Measurements from ENCODE around the gene DPYD. TPM values are rescaled to one million over a fixed set of nuclear protein-coding genes. Genes with fewer than 3 reads are reported as not detected.

The DPYD gene
- total RNA-seq, 1 experiment from 2014 or later: 0.46 TPM

DNA sequence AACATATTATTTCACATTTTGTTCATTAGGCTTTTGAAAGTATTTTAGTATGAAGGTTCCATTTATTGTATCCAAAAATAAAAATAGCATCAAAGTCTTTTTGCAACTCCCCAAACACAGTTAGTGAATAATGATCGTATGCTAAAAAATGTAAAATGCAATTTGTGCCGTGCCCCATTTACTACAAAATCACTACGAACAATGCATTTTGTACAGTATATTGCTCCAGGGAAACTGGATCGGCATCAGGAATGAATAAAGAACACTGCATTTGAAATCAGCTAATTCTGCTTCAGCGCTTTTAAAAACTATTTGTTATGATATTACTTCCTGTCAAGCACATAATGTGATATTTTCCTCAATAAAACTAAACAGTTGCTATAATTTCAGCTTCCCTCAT lies 547.8 kb downstream of the DPYD start (continued):
- TF ChIP-seq, protein P1, sequence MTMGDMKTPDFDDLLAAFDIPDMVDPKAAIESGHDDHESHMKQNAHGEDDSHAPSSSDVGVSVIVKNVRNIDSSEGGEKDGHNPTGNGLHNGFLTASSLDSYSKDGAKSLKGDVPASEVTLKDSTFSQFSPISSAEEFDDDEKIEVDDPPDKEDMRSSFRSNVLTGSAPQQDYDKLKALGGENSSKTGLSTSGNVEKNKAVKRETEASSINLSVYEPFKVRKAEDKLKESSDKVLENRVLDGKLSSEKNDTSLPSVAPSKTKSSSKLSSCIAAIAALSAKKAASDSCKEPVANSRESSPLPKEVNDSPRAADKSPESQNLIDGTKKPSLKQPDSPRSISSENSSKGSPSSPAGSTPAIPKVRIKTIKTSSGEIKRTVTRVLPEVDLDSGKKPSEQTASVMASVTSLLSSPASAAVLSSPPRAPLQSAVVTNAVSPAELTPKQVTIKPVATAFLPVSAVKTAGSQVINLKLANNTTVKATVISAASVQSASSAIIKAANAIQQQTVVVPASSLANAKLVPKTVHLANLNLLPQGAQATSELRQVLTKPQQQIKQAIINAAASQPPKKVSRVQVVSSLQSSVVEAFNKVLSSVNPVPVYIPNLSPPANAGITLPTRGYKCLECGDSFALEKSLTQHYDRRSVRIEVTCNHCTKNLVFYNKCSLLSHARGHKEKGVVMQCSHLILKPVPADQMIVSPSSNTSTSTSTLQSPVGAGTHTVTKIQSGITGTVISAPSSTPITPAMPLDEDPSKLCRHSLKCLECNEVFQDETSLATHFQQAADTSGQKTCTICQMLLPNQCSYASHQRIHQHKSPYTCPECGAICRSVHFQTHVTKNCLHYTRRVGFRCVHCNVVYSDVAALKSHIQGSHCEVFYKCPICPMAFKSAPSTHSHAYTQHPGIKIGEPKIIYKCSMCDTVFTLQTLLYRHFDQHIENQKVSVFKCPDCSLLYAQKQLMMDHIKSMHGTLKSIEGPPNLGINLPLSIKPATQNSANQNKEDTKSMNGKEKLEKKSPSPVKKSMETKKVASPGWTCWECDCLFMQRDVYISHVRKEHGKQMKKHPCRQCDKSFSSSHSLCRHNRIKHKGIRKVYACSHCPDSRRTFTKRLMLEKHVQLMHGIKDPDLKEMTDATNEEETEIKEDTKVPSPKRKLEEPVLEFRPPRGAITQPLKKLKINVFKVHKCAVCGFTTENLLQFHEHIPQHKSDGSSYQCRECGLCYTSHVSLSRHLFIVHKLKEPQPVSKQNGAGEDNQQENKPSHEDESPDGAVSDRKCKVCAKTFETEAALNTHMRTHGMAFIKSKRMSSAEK (CRISPR knock-in tag; IDR thresholded peaks at IDR 0.05; ENCODE audit: borderline replicate concordance): no peak
- TF ChIP-seq ZNF423 (CRISPR knock-in tag; IDR thresholded peaks at IDR 0.05) (no peak), ZNF263 (CRISPR knock-in tag; IDR thresholded peaks at IDR 0.05; ENCODE audit: low read depth) (no peak), PRRX2 (CRISPR knock-in tag; IDR thresholded peaks at IDR 0.05) (no peak), TCF7 (CRISPR knock-in tag; IDR thresholded peaks at IDR 0.05; ENCODE audit: low read depth) (no peak), NR2C2 (CRISPR knock-in tag; IDR thresholded peaks at IDR 0.05) (no peak), GTF2I (CRISPR knock-in tag; conservative IDR thresholded peaks at IDR 0.05) (no peak)

DNA sequence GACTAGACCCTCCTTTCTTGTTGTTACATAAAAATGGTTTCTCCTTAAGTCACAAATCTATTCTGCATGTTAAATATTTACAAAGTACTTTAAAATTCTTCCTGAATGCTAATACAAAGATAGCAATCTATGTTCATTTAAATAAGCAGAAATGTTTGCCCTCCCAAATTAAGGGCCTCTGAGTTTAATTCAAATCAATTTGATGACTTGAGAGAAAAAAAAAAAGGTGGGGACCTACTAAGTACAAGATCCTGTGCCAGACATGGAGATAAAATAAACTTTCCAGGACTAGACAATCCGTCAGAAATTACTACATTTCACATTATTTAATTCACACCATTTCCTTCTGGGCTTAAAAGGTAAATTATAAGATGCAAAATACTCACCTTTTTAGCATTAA lies 548.3 kb downstream of the DPYD start:
- POLR2A ChIA-PET: no interaction called here
- DNase-seq (ENCODE audit: low spot score) (no peak), ATAC-seq (no peak)
- TF ChIP-seq, protein P2, sequence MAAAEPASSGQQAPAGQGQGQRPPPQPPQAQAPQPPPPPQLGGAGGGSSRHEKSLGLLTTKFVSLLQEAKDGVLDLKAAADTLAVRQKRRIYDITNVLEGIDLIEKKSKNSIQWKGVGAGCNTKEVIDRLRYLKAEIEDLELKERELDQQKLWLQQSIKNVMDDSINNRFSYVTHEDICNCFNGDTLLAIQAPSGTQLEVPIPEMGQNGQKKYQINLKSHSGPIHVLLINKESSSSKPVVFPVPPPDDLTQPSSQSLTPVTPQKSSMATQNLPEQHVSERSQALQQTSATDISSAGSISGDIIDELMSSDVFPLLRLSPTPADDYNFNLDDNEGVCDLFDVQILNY (CRISPR knock-in tag; IDR thresholded peaks at IDR 0.05): no peak
- TF ChIP-seq ZNF263 (CRISPR knock-in tag; IDR thresholded peaks at IDR 0.05; ENCODE audit: low read depth) (no peak), SMAD4 (CRISPR knock-in tag; IDR thresholded peaks at IDR 0.05) (no peak), IRF2 (CRISPR knock-in tag; IDR thresholded peaks at IDR 0.05; ENCODE audit: borderline replicate concordance, low read depth) (no peak), NFE2L1 (CRISPR knock-in tag; IDR thresholded peaks at IDR 0.05) (no peak), ATF1 (CRISPR knock-in tag; IDR thresholded peaks at IDR 0.05) (no peak)
- TF ChIP-seq, protein P3, sequence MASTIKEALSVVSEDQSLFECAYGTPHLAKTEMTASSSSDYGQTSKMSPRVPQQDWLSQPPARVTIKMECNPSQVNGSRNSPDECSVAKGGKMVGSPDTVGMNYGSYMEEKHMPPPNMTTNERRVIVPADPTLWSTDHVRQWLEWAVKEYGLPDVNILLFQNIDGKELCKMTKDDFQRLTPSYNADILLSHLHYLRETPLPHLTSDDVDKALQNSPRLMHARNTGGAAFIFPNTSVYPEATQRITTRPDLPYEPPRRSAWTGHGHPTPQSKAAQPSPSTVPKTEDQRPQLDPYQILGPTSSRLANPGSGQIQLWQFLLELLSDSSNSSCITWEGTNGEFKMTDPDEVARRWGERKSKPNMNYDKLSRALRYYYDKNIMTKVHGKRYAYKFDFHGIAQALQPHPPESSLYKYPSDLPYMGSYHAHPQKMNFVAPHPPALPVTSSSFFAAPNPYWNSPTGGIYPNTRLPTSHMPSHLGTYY (CRISPR knock-in tag; IDR thresholded peaks at IDR 0.05): no peak
- Mint-ChIP-seq H3K27me3 (ENCODE audit: low read depth) (no peaks in the 10 kb centered on the region), H3K4me1 (0 out of 2 replicates have a peak, but pooled peaks cover 4% of the 10 kb centered on the region), H3K4me3 (no peak overlapping the region), H3K36me3 (no peaks in the 10 kb centered on the region), H3K27ac (no peak overlapping the region), H3K9me3 (no peaks in the 10 kb centered on the region)
- CTCF ChIA-PET: no interaction called here

DNA sequence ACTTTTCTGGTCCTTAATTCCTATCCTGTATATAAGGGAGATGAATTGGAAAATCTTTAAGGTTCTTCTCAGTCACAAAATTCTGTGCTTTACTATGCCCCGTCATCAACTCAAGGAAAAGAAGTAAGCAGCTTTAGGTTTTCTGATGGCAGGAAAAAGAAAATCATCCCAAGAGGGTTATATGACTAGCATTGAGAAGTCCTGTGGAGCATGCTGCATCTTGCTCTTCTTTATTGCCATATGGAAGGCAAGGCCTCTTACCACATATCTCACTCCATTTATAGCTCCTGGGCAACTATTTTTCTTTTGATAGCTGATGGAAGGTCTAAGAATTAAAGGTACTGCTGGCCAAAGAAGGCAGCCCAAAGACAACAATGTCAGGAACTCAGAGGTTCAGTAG lies 552.5 kb downstream of the DPYD start:
- no peak for DNase-seq (ENCODE audit: low spot score)
- ChIA-PET POLR2A (no interaction called here), CTCF (no interaction called here)
- no peak overlapping the region for H3K27ac Mint-ChIP-seq
- no peak for ATAC-seq
- 0 out of 2 replicates have a peak, but pooled peaks cover 4% of the 10 kb centered on the region for H3K4me1 Mint-ChIP-seq
- H3K27me3 Mint-ChIP-seq (ENCODE audit: low read depth): no peaks in the 10 kb centered on the region
- H3K36me3 Mint-ChIP-seq: no peaks in the 10 kb centered on the region
- H3K4me3 Mint-ChIP-seq: no peak overlapping the region
- no peaks in the 10 kb centered on the region for H3K9me3 Mint-ChIP-seq
- TF ChIP-seq ETV6 (CRISPR knock-in tag; IDR thresholded peaks at IDR 0.05): no peak
- TF ChIP-seq, protein P4, sequence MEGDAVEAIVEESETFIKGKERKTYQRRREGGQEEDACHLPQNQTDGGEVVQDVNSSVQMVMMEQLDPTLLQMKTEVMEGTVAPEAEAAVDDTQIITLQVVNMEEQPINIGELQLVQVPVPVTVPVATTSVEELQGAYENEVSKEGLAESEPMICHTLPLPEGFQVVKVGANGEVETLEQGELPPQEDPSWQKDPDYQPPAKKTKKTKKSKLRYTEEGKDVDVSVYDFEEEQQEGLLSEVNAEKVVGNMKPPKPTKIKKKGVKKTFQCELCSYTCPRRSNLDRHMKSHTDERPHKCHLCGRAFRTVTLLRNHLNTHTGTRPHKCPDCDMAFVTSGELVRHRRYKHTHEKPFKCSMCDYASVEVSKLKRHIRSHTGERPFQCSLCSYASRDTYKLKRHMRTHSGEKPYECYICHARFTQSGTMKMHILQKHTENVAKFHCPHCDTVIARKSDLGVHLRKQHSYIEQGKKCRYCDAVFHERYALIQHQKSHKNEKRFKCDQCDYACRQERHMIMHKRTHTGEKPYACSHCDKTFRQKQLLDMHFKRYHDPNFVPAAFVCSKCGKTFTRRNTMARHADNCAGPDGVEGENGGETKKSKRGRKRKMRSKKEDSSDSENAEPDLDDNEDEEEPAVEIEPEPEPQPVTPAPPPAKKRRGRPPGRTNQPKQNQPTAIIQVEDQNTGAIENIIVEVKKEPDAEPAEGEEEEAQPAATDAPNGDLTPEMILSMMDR (IDR thresholded peaks at IDR 0.05): no peak
- TF ChIP-seq, protein P5, sequence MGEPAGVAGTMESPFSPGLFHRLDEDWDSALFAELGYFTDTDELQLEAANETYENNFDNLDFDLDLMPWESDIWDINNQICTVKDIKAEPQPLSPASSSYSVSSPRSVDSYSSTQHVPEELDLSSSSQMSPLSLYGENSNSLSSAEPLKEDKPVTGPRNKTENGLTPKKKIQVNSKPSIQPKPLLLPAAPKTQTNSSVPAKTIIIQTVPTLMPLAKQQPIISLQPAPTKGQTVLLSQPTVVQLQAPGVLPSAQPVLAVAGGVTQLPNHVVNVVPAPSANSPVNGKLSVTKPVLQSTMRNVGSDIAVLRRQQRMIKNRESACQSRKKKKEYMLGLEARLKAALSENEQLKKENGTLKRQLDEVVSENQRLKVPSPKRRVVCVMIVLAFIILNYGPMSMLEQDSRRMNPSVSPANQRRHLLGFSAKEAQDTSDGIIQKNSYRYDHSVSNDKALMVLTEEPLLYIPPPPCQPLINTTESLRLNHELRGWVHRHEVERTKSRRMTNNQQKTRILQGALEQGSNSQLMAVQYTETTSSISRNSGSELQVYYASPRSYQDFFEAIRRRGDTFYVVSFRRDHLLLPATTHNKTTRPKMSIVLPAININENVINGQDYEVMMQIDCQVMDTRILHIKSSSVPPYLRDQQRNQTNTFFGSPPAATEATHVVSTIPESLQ (CRISPR knock-in tag; IDR thresholded peaks at IDR 0.05): no peak
- TF ChIP-seq, protein P6, sequence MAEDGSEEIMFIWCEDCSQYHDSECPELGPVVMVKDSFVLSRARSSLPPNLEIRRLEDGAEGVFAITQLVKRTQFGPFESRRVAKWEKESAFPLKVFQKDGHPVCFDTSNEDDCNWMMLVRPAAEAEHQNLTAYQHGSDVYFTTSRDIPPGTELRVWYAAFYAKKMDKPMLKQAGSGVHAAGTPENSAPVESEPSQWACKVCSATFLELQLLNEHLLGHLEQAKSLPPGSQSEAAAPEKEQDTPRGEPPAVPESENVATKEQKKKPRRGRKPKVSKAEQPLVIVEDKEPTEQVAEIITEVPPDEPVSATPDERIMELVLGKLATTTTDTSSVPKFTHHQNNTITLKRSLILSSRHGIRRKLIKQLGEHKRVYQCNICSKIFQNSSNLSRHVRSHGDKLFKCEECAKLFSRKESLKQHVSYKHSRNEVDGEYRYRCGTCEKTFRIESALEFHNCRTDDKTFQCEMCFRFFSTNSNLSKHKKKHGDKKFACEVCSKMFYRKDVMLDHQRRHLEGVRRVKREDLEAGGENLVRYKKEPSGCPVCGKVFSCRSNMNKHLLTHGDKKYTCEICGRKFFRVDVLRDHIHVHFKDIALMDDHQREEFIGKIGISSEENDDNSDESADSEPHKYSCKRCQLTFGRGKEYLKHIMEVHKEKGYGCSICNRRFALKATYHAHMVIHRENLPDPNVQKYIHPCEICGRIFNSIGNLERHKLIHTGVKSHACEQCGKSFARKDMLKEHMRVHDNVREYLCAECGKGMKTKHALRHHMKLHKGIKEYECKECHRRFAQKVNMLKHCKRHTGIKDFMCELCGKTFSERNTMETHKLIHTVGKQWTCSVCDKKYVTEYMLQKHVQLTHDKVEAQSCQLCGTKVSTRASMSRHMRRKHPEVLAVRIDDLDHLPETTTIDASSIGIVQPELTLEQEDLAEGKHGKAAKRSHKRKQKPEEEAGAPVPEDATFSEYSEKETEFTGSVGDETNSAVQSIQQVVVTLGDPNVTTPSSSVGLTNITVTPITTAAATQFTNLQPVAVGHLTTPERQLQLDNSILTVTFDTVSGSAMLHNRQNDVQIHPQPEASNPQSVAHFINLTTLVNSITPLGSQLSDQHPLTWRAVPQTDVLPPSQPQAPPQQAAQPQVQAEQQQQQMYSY (CRISPR knock-in tag; IDR thresholded peaks at IDR 0.05): no peak
- no peak for TF ChIP-seq GRHL2 (CRISPR knock-in tag; IDR thresholded peaks at IDR 0.05; ENCODE audit: insufficient replicate concordance, severe bottlenecking)
- TF ChIP-seq NR3C1 (CRISPR knock-in tag; conservative IDR thresholded peaks at IDR 0.05; ENCODE audit: low read depth): no peak
- TF ChIP-seq ESRRA (CRISPR knock-in tag; IDR thresholded peaks at IDR 0.05; ENCODE audit: borderline replicate concordance): no peak
- TF ChIP-seq, protein P7, sequence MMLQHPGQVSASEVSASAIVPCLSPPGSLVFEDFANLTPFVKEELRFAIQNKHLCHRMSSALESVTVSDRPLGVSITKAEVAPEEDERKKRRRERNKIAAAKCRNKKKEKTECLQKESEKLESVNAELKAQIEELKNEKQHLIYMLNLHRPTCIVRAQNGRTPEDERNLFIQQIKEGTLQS (CRISPR knock-in tag; conservative IDR thresholded peaks at IDR 0.05): no peak

Data from WTC11 (cell line).